Left forelimb (tissue), 1 donor: ENCODE results near the gene CXorf65.

Experiments
- DNase-seq: peaks from one replicate; pipeline ENCODE4 v3.0.0-alpha.2; 2018; ENCODE audit warnings: low spot score

Gene CXorf65

DNA sequence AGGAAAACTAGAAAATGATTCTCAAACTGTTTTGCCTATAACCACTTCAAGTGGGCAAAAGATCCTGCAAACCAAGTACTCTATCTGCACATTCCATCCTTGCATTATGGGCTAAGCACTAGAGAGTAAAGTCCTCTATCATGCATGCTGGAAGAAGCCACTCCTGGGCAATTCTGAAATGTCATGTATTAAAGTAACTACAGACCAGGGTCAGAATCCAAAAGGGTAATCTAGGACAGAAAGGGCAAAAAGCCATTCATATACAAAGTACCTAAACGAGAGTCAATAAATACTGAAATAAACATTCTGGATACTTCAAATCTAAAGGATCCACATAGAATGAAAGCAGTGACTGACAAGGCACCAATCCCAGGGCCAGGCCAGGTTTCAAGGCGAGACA, 39.5 kb downstream of the CXorf65 start:
- no peak for DNase-seq

DNA sequence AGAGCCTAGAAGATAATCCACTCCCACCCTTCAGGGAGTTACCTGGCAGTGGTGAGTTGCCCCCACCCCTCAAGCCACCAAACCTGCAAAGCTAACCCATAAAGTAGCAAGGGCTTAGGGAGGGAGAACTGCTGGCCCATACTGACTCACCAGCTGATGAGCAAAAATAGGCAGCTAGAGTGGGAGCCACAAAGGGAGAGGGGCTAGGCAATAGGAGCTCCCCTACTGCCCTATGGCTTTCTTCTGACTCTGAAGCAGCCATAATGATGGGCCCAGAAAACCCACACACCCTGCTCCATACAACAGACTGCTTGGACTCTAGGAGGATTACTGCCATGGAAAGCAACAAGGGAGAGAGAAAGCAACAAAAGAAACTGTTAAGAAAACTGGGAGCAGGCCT, 46.4 kb downstream of the CXorf65 start:
- DNase-seq, result no peak

DNA sequence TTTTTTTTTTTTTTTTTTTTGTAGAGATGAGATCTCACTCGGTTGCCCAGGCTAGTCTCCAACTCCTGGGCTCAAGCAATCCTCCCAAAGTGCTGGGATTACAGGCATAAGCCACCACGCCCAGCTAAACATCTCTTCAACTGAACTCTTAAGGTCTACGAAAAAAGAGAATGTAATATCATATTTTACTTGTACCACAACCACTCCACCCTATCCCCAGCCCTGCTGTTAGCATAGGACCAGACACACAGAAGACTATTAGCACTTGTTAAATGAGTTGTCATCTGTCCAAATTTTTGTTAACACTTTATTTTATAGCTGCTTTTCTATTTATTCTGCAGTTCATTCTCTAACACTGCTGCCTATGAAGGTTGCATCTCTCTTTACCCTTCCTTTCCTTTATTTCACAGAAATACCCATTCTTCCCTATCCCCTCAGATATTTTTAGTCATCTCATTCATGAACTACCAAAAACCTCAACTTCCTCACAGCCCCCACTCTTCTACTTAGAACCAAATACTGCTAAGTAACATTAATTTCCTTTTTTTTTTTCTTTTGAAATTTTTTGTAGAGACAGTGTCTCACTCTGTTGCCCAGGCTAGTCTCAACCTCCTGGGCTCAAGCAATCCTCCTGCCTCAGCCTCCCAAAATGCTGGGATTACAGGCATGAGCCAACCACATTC, 48.6 kb downstream of the CXorf65 start:
- DNase-seq, result no peak

DNA sequence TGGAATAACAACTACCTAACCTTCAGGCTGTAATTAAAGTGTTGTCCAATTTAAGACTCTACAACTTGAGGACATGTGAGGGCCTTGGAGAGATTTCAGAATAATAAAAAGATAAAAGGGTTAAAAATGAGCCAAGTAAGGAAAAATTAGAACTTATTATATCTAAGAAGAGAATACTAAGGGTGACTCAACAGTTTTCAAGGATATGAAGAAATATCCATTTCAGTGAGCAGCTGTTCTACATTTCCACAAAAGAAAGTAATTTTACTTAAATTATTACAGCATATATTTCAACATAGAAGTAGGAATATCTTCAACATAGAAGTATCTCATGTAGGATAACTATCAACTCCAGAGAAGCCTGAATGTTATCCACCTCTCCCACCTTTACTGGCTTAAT, 49.7 kb downstream of the CXorf65 start:
- DNase-seq, result no peak
